Endothelial cell of umbilical vein (primary cell): Measurements from ENCODE around the gene LGALS3BP.

Source experiments
- EZH2 ChIP-seq: IDR thresholded peaks from 2 replicates; pipeline ENCODE4 v1.6.1; 2012; ENCODE audit warnings: borderline replicate concordance, low read depth, mild to moderate bottlenecking, moderate library complexity, low read length, inconsistent platforms; ENCODE audit not compliant: severe bottlenecking
- FOS ChIP-seq: IDR thresholded peaks from 2 replicates; pipeline ENCODE4 v1.6.1; 2011; ENCODE audit warnings: mild to moderate bottlenecking, low read length, moderate library complexity, borderline replicate concordance; ENCODE audit not compliant: insufficient read depth
- POLR2A ChIP-seq: IDR thresholded peaks from 2 replicates; pipeline ENCODE4 v1.6.1; 2012; ENCODE audit warnings: low read depth, mild to moderate bottlenecking, control low read depth, low read length

DNA sequence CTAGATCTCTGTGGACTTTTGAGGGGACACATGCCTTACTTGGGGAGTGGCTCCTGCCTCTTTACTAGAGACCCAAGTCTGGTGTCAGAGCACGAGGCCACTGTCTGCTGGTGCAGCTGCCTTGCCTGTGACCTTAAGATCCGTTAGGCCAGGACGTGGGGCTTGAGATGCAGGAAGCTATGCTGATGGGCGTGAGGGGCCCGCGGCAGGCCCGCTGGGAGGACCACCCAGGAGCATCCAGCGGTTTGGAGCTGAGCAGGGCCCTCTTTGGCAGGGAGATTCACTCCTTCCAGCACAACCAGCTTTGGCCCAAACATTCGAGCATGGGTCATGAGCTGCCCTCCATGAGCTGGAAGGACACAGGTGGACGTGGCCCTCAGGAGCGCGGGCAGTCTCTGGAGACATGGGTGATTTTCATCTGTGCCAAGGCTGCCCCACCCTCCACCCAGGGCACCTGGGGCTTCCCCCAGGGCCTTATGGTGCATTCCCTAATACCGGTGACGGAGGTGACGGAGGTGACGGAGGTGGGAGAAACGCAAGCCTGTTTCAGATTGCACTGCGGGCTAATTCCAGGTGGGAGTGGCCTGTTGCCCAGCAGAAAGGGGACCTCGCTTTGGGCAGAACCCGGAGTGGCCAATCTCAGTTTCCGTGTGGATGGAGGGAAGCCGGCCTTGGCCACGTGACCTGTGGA, 12.7 kb downstream of the LGALS3BP start:
- TF ChIP-seq POLR2A (no peak), EZH2 (no peak), FOS (no peak)
